ENCODE data around the gene ZDHHC16.

GRCh38 chr10:97434055-97434454, 11.9 kb upstream of the ZDHHC16 start:
- TF ChIP-seq CTCF (IDR thresholded peaks at IDR 0.05): no peak
- no peak for TF ChIP-seq POLR2A (IDR thresholded peaks at IDR 0.05)
